GM18867 (cell line): ENCODE results near the gene ITPKB.
"Not testable (repeated sequence)": the region's sequence is repeated elsewhere in the genome, so short reads cannot be mapped to it uniquely, and the experiment has no call there.

ENCODE experiments used
- ATAC-seq: cut with Tn5 transposase; IDR thresholded peaks from one replicate; pipeline ENCODE4 v1.9.1; 2021; ENCODE audit warnings: mild to moderate bottlenecking, moderate library complexity; ENCODE audit not compliant: unreplicated experiment

Gene ITPKB

DNA sequence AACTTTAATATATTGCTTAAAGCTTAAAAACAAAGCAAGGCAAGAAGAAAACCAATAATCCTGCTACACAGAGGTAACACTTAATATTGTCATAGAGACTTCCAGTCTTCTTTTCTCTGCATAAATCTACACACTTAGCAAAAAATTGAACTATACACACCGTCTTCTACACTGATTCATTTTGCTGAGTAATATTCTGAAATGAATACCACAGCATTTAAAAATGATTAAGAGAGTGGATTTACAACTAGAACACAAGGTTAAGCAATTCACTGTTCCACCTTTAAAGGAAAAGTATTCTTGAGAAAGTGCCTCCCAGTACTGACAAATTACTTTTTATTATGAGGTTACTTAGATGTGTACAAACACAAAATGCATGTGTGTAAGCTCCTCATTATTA is 22.2 kb upstream of the ITPKB start:
- ATAC-seq, result no peak

DNA sequence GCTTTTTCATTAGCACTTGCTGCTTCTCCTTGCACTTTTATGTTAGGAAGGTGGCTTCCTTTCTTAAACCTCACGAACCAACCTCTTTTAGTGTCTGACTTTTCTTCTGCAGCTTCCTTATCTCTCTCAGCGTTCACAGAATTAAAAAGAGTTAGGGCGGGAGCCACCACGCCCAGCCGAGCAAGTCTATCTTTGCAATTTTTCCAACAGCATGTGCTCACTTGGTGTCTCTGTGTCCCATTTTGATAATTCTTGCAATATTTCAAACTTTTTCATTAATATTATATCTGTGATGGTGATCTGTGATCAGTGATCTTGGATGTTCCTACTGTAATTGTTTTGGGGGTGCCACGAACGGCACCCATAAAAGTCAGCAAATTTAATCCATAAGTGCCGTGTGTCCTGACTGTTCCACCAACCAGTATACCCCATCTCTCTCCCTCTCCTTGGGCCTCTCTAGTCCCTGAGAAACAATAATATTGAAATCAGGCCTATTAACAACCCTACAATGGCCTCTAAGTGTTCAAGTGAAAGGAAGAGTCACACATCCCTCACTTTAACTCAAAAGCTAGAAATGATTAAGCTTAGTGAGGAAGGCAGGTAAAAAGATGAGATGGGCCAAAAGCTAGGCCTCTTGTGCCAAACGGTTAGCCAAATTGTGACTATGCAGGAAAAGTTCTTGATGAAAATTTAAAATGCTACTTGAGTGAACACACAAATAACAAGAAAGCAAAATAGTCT is 15.9 kb upstream of the ITPKB start:
- no peak for ATAC-seq

DNA sequence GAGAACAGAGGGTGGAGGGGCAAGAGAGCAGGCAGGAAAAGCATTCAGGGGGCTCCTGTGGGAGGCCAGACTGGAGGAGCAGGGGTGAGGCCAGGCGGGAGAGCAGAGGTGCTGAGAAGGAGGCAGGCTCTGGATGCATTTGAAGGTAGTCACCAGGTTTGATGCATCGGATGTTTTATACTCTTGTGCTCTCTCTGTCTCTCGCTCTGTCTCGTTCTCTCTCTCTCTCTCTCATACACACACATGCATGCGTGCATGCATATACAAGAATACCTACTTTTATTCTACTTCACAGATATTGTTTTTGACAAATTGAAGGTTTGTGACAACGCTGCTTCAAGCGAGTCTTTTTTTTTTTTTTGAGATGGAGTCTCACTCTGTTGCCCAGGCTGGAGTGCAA is 15.0 kb upstream of the ITPKB start:
- ATAC-seq, result no peak

DNA sequence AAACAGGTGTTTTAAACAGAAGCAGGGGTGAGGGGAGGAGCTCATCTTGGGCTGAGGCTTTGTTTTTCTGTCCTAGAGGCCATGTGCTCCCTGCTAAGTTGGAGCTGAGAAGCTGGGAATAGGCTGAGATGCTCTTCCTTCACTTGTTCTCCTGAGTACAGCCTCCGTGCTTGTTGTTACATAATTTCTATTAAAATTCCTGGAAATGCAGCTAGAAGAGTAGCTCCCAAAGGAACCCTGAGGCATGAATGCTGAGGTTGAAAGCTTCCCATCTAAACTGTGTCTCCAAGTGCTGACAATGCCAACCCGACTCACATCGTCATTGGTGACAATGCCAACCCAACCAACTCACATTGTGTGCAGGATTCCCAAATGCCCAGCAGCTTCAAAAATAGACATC is 12.6 kb upstream of the ITPKB start:
- no peak for ATAC-seq

DNA sequence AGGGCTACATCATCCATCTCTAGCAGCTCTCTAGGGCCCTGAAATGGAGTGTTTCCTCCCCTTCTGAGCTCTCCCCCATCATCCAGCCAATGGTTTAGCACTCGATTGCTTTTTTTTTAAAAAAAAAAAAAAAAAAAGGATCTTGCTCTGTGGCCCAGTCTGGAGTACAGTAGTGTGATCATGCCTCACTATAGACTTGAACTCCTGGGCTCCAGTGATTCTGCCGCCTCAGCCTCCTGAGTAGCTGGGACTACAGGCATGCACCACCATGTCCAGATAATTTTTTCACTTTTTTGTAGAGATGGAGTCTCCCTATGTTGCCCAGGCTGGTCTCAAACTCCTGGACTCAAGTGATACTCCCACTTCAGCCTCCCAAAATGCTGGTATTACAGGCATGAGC is 12.1 kb upstream of the ITPKB start:
- no peak for ATAC-seq

DNA sequence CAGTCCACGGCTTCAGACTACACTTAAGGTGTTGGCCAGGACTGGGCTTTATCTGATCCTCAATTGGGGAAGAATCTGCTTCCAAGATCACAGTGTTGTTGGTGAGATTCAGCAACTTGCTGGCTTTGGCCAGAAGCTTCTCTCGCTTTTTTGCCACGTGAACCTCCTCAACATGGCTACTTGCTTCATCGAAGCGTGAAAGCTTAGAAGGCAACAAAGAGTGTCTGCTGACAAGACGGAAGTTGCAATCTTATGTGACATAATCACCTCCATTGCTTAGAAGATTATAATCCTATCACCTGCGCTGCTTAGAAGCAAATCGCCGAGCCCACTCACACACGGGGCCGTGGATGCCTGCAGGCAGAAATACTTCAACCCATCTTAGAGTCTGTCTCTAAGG is 10.4 kb upstream of the ITPKB start:
- ATAC-seq, result no peak

DNA sequence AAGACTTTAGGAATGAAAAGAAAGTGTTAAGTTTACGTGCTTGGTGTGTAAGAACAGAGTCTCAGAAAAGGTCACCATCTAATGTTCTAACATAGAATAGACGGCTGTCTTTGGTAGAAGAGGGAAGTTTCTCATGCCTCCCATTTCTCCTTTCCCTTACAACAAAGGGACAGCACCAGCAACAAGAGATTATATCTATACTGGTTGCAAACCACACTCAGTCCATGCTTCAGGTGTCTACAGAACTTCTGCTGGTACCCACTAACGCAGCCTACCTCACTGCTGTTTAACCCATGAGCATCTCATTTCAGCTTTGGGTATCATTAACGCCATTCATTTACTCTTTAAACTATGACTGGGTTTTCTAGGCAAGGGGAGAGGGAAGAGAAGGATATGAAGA is 9.2 kb upstream of the ITPKB start:
- no peak for ATAC-seq

DNA sequence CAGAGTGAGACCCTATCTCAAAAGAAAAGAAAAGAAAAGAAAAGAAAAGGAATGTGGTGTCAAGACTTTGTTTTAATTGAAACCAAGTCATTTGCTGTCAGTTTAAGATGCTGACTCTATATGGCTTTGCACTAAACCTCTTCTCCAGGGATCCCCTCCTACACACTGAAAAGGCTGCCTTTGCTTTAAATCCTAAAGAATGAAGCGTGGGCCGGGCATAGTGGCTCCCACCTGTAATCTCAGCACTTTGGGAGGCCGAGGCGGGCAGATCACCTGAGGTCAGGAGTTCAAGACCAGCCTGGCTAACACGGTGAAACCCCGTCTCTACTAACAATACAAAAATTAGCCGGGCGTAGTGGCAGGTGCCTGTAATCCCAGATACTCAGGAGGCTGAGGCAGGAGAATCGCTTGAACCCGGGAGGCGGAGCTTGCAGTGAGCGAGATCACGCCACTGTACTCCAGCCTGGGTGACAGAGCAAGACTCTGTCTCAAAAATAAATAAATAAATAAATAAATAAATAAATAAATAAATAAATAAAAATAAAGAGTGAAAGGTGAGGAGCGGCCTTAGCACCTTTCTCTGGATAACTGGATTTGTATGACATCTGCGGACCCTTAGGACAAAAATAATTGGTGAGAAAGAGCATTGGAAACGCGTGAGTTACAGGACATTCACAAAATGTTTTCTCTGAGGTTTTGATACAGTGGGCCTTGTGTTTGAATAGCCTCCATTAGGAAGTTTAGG is 8.6 kb upstream of the ITPKB start:
- not testable (repeated sequence) for ATAC-seq

DNA sequence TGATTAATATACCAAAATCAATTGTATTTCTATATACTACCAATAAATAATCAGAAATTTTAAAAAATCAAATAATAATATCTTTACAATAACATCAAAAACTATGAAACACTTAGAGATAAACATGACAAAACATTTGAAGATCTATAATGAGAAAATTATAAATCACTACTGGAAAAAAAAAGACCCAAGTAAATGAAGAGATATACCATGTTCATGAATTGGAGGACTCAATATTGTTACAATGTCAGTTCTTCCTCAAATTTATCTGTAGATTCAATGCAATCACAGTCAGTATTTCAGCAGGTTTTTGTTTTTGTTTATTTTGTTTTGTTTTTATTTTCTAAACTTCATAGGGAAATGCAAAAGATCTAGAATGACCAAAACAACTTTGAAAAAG is 4.2 kb upstream of the ITPKB start:
- no peak for ATAC-seq

DNA sequence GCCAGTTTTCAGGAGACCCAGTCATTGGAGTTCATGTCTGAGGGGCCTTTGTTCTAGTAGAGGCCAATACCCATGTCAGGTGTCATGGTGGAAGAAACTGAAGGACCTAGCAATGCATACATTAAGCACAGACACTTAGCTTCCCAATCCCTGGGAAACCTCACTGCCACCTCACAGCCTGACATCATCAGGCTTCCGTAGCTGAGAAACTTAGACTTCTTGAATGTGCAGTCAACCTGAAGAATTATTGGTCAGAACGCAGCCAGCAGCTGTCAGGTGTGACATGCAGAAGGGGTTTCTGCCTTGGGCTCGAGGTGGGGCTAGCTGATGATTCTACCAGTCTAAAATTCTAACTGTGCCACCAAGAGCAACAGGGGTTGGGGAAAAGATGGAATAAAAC is 1.9 kb upstream of the ITPKB start:
- ATAC-seq, result no peak

DNA sequence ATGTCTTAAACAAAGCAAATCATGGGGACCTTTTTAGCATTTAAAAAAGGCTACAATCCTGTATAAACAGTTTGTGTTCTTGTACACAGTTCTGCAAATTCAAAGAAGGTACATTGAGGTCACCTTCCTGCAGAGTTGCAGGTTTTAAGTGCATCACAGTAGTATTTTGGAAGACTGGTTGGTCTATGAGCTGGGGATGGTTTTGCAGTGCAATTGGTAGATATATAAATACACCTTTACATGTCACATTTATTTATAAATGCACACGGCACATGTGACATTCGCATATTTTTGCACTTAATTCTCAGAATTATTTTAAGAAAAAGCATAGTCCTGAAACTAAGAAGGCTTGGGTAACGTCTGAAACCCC is 599 bp upstream of the ITPKB start:
- ATAC-seq, result peak; percentile 12

DNA sequence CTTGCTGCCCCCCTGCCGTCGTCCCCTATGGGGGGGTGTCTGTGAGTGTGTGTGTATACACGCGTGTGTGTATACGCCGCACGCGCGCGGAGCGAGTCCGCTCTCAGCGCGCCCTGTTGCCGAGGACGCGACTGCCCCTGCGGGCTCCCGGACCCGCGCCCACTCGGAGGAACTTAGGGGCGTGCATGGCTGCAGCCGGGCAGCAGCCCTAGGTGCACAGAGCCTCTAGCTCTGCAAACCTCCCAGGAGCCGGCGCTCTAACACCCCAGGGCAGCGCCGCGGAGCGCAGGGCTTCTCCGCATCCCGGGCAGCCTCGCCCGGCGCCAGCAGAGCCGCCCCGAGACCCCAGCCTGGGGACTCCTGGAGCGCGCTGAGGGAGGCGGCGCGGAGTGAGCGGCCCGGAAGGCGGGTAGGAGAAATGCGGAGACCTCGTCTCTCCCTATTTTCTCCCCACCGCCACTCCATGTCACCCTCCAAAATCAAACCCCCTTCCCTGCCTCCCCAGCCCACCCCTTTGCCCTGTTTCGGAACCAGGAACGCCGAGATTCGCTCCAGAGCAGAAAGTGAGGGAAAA is 574 bp downstream of the ITPKB start:
- ATAC-seq, result peak; percentile 34

DNA sequence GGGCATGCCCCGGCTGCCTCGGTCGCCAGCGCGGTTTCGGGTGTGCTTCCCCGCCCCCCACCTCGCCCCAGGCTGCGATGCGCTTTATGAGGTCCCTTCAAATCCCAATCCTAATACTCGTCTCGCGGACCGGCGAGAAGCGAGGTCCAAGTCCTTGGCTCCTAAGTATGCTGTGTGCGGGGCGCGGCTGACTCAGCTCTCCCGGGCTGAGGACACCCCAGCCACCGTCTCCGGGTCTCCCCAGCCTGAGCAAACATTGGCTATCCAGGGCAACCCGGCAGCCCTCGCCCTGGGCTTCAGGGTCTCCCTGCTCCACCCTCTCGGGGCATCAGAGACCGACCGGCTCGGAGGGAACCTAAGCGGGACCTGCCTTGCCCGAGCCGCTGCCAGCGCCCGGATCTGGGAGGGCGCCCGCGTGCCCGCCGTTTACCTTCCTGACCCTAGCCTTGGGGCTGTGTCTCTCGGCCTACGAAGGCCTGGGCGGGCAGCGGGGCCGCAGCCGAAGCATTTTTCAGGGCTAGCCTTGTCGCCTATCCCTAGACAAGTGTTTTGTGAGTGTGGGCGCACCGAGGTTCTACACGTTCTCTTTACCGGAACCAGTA is 1.2 kb downstream of the ITPKB start:
- ATAC-seq, result peak; percentile 25

DNA sequence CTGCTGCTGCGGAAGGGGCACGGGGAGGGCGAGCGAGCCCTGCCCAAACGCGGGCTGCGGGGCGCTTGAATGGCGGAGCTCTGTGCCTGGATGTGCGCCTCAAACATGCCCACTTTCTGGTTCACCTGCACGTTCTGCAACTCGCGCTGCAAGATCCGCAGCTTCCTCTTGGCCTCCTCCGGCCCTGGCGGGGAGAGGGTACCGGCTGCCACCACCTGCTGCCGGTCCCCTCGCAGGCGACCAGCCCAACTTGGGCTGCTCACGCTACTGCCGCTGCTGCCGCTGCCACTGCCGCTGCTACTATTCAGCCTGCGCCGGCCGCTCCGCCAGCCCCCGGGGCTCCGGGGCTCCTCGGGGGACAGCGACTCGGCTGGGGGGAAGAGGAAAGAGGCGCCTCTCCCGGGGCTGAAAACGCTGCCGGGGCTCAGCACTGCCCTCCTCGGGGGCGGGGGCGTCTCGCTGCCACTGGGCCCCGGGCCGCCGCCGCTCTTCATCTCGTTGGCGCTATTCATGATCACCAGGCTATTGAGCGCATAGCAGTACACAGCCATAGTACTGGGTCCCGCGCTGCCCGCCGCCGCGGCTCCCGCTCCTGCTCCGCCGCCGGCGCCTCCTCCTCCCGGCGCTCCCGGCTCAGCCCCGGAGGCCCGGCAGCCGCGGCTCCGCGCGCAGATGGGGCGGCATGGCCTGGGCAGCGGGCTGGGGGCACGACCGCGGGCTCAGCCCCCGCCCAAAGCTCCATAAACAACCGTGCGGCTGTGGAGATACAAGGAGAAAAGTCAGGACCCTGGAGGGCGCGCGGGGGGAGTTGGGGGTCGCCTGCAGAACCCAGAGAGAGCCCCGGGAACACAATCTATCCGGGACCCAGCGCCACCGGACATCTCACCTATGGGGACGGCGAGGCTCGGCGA is 1.9 kb downstream of the ITPKB start:
- ATAC-seq, result peak; percentile 36

DNA sequence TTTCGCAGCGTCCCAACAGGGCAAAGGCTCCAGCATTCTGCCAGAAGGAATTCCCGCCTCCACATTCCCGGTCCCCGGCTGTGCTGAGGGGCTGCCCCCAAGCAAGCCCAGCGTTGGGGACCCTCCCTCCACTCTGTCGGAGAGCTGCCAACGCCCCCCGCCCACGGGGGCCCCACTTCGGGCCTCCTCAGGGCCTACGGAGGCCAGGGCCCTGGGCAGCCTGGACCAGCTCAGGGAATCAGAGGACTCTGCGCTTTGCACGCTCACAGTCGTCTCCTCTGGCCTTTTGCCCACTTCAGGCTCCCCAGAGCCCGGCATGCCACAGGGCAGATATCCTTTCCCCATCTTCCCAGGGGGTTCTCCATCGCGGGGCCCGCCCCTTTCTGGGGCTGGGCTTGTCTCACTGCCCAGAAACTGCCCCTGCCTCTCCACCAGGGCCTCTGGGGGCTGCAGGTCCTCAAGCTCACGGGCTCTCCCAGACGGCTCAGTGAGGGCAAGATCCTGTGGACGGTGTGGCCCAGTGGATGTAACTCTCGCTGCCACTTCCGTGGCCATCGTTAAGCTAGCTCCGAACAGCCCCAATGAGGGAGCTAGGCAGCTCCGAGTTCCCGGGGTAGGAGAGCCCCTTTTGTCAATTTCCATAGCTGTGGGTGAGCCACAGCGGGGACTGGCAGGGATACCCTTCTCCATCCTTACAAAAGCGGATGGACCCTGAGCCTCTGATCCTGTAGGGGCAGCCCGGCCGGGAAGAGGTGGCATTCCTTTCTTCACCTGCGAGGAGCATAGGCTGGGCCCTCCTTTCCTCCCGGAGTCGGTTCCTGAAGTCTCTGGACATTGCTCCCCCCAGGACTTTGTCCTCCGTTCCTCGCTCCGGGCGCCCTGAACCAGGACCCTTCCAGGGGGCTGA is 2.8 kb downstream of the ITPKB start:
- no peak for ATAC-seq

DNA sequence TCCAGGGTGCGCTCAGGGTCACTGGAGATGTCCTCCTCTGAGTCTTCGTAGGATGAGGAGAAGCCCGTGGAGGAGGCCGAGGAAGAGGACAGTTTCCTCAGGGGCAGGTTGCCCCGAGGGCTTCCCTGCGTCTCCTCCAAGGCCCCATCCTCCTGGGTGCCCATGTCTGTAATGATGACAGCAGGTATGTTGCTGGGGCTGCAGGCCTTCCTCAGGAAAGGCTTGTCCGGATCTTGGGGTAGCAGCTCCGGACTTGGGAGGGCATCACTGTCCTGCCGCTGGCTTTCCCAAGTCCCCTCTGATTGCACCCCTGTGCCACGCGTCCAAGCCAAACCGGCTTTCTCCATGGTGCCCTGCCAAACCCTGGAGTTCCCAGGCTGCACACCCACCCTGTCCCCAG is 3.5 kb downstream of the ITPKB start:
- ATAC-seq, result no peak

DNA sequence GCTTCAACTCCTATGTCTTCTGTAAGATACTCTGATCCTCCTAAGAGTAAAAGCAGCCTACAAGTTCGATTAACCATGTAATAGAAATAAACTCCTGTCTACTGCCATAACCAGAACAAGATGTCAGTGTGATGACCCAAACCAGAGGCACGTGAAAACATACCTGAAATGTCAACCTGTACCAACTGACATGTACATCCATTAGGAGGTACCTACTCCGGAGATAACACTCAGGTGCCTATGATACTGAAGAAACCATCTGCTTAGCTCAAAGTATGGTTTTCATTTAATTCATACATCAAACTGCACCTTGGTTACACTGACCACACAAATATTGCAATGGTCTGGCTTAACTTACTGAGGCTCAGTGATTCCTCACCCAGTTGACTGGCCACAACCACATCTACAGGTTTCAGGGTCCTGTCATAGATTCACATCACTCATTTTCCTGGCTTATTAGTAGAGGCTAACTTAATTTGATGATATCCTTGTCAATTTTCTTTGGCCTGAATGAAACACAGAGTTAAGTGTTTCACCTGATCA is 4.4 kb downstream of the ITPKB start:
- no peak for ATAC-seq

DNA sequence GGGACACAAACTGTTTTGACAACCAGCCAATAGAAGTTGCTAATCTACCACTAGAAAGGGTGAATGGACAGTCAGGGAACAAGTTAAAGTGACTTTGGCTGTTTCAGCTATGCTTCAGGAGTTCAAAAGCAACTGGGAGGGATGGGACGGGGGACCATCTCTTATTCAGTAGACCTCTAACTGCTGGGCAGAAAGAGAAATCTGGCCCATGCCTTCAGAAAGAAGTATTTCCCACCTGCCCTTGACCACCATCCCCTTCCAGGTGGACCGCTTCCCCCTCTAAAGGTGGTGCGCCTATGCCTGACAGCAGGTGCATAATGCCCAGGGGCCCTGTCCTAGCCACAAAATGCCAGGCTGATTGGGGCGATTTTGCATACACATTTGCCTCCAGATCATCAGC is 5.2 kb downstream of the ITPKB start:
- ATAC-seq, result no peak

DNA sequence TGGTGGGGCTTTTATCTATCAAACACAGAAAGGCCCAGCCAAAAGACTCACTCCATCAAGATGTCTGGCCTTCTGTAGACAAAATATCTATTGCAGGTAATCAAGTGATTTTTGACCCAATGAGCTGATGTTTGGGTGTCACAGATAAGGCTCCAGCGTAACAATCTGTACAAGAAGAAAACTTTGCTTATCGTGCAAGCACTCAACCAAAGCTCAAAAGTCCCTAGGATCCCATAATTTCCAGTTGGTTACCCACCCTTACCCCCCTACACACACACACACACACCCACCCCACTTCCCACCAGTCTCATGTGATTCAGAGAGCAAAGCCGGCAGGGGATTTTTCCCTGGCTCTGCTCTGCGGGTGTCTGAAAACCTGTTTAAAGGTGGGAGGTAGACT is 5.8 kb downstream of the ITPKB start:
- no peak for ATAC-seq

DNA sequence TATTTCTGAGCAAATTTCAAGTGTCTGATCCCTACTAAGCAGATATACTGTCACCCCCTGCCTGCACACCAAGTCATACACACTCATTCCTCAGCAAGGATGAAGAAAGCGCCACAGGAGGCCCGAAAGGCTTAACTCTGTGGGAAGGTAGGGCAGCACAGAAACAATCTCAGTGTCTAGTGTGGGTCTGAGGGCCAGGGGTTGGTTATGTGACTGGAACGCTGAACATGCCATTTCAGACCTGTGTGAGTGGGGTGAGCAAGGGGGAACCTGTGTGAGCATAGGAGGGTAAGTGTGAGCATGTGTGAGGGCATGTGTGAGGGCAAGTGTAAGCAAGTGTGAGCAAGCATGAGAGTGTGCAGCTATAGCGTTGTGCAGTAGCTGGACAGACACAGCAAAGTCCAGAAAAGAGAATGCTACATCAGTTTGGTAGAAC is 6.2 kb downstream of the ITPKB start:
- ATAC-seq, result no peak
